AG04450 (cell line): ENCODE results near the gene LSM8. TPM values are rescaled to one million over a fixed set of nuclear protein-coding genes. Genes with fewer than 3 reads are reported as not detected.

Experiments
- CTCF ChIA-PET: fragments of 300-600, 350-600 bp; formaldehyde crosslinking; extraction: SDS; loops from one replicate; lab custom pipeline; 2022; ENCODE audit warnings: antibody characterized with exemption, inconsistent platforms; lab: Charles Lee
- POLR2A ChIA-PET: fragments of 350-600 bp; formaldehyde crosslinking; extraction: SDS; loops from one replicate; lab custom pipeline; 2021; ENCODE audit warnings: antibody characterized with exemption, inconsistent platforms; lab: Yijun Ruan, JAX
- DNase-seq: peaks from one replicate; pipeline ENCODE4 v3.0.0-alpha.2; 2011; ENCODE audit warnings: low read depth, low spot score
- H3K27ac ChIP-seq: one replicate; pipeline ENCODE4 v1.5.1; 2012; ENCODE audit warnings: low read depth, low read length, control low read depth
- H3K27me3 ChIP-seq: one replicate; pipeline ENCODE4 v1.6.0; 2012; ENCODE audit warnings: low read length; ENCODE audit not compliant: control insufficient read depth, insufficient read depth
- H3K4me3 ChIP-seq: 2 replicates; pipeline ENCODE4 v1.5.1; 2011; ENCODE audit warnings: mild to moderate bottlenecking, low read depth, low read length, control low read depth
- H3K9me3 ChIP-seq: 2 replicates; pipeline ENCODE4 v1.5.1; 2012; ENCODE audit warnings: low read length; ENCODE audit not compliant: control insufficient read depth, insufficient read depth
- CTCF ChIP-seq: IDR thresholded peaks from 2 replicates; pipeline ENCODE4 v1.5.1; 2011; ENCODE audit warnings: low read depth, low read length, control low read depth, inconsistent platforms
- polyA plus RNA-seq: library from polyadenylated mRNA; depleted of rRNA; stranded (reverse); fragments of >200 nt; gene quantifications from 2 replicates; pipeline ENCODE4 v1.2.3, GENCODE V29; 2011

The LSM8 gene
- polyA plus RNA-seq, 1 experiment = 37.1 TPM

- H3K9me3 ChIP-seq = no peaks in the 10 kb centered on the region
- peak overlapping the region; percentile 92 for H3K27ac ChIP-seq
- ChIA-PET POLR2A (no interaction called here), CTCF (no interaction called here)
- DNase-seq = no peak
- peak overlapping the region; percentile 61 for H3K4me3 ChIP-seq
- no peak for TF ChIP-seq CTCF
- no peaks in the 10 kb centered on the region for H3K27me3 ChIP-seq
Observed at GRCh38 chr7:118183428-118183785, 557 bp upstream of the LSM8 start.

DNA sequence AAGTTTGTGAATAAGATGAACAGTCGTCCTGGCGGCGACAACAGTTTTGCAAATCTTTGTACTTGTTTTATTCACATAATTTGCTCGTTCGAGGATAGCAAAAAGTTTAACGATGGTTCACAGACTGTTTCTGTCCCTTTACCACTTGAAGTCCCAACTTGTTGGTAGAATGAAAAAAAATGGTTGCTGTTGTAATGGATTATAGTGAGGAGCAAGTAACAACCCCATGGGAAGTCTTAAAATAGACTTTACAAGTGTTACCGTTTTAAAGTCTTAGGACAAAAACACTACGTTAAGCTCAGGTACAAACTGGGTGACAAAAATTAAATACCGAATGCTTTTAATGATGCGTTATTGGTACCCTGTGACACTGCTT, 589 bp downstream of the LSM8 start:
- CTCF ChIA-PET = interaction anchor here (2.8 kb wide), 1 partner anchor 11 kb away, joined by 20 read pairs; no protein-coding TSS in a partner anchor
- Histone ChIP-seq H3K9me3 (no peaks in the 10 kb centered on the region), H3K27me3 (no peaks in the 10 kb centered on the region), H3K27ac (peak overlapping the region; percentile 83), H3K4me3 (peak overlapping the region; percentile 61)
- DNase-seq = no peak
- POLR2A ChIA-PET = no interaction called here
- TF ChIP-seq CTCF = no peak

GRCh38 chr7:118185163-118185860, 1.3 kb downstream of the LSM8 start:
- ChIA-PET CTCF (interaction anchor here (0.6 to 2.8 kb wide), 2 partner anchors 10 to 30 kb away, joined by 3 to 20 read pairs; no protein-coding TSS in a partner anchor), POLR2A (no interaction called here)
- Histone ChIP-seq H3K27ac (no peak overlapping the region), H3K4me3 (peak overlapping the region; percentile 61), H3K27me3 (no peaks in the 10 kb centered on the region), H3K9me3 (no peaks in the 10 kb centered on the region)
- peak; percentile 1 for DNase-seq
- no peak for TF ChIP-seq CTCF

- DNase-seq = no peak
- Histone ChIP-seq H3K9me3 (no peaks in the 10 kb centered on the region), H3K4me3 (no peak overlapping the region), H3K27me3 (no peaks in the 10 kb centered on the region), H3K27ac (no peak overlapping the region)
- ChIA-PET POLR2A (no interaction called here), CTCF (interaction anchor here (2.8 kb wide), 1 partner anchor 9 kb away, joined by 20 read pairs; no protein-coding TSS in a partner anchor)
- TF ChIP-seq CTCF = no peak
Observed at GRCh38 chr7:118186501-118186900, 2.5 kb downstream of the LSM8 start.

GRCh38 chr7:118194571-118194970, 10.6 kb downstream of the LSM8 start:
- POLR2A ChIA-PET = no interaction called here
- no peak for TF ChIP-seq CTCF
- CTCF ChIA-PET = interaction anchor here (1.0 to 2.4 kb wide), 10 partner anchors 10 to 795 kb away, joined by 3 to 23 read pairs (median 8); partner anchors contain the start of gene LSM8
- DNase-seq = no peak
- Histone ChIP-seq H3K27me3 (no peaks in the 10 kb centered on the region), H3K9me3 (no peaks in the 10 kb centered on the region), H3K4me3 (no peak overlapping the region), H3K27ac (no peak overlapping the region)
